HG03521 (cell line): ENCODE measurements around the gene SLC25A5.
"Not testable (repeated sequence)": the region's sequence is repeated elsewhere in the genome, so short reads cannot be mapped to it uniquely, and the experiment has no call there.

Source experiments
- ATAC-seq: cut with Tn5 transposase; IDR thresholded peaks from one replicate; pipeline ENCODE4 v1.9.1; 2021; ENCODE audit warnings: mild to moderate bottlenecking, moderate library complexity; ENCODE audit not compliant: unreplicated experiment

The SLC25A5 gene

GRCh38 chrX:119467842-119468550, at the start of gene SLC25A5:
Gene SLC25A5, plus strand, starts transcription at chrX:119468444. Its CDS starts 72 bp downstream, at chrX:119468516.
- peak; percentile 82 for ATAC-seq

GRCh38 chrX:119419146-119419545, 49.1 kb upstream of the SLC25A5 start:
- no peak for ATAC-seq

DNA sequence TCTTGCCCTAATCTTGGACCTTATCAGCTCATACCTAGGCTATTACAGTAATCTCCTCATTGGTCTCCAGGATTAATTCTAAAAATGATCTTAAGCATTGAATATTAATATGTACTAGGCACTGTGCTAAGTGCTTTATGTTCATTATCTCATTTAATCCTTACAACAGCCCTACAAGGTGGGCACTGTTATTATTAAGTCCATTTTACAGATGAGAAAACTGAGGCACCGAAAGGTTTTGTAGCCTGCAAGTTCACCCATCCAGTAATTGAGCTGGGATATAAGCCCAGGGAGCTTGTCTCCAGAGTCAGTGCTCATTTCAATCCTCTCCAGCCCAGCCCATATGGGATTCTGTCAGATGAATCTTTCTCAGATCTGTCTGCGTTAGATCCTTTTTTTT, 48.3 kb upstream of the SLC25A5 start:
- no peak for ATAC-seq

- no peak for ATAC-seq
Measured at GRCh38 chrX:119421016-119421705, 47.1 kb upstream of the SLC25A5 start.

- ATAC-seq, result no peak
Measured at GRCh38 chrX:119423631-119424030, 44.6 kb upstream of the SLC25A5 start.

DNA sequence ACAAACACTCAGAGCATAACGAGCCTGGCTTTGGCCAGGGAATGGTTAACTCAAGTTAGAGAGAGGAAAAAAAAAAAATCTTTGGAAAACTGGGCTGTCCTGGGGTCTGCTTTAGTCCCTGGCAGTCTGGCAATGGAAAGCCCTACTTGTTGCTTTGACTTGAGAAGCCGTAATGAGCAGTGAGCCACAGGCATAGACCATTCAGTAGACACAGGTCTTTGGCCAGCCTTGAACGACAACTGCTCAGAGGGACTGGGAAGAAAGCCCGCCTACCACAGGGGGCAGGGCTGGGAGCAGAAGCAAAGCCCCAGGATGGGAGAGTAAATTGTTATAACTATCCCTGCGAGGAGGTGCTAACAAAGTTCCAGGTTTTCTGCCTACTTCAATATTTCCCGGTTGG, 43.2 kb upstream of the SLC25A5 start:
- no peak for ATAC-seq

GRCh38 chrX:119427024-119427794, 41.0 kb upstream of the SLC25A5 start:
- peak; percentile 70 for ATAC-seq

GRCh38 chrX:119427795-119428185, 40.5 kb upstream of the SLC25A5 start:
- ATAC-seq, result no peak

GRCh38 chrX:119429471-119429870, 38.8 kb upstream of the SLC25A5 start:
- ATAC-seq, result no peak

DNA sequence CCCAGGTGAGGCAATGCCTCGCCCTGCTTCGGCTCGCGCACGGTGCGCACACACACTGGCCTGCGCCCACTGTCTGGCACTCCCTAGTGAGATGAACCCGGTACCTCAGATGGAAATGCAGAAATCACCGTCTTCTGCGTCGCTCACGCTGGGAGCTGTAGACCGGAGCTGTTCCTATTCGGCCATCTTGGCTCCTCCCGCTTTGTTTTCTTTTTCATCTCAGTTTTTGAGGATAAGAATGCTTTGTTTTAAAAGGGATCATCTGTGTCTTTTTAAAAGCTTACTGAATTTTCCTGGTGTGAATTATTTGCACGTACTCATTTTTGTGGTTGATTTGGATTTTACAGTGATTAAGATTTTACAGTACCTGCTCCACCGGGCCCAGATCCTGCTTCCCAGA, 26.9 kb upstream of the SLC25A5 start:
- ATAC-seq, result not testable (repeated sequence)

- ATAC-seq, result no peak
Measured at GRCh38 chrX:119442286-119442685, 26.0 kb upstream of the SLC25A5 start.

DNA sequence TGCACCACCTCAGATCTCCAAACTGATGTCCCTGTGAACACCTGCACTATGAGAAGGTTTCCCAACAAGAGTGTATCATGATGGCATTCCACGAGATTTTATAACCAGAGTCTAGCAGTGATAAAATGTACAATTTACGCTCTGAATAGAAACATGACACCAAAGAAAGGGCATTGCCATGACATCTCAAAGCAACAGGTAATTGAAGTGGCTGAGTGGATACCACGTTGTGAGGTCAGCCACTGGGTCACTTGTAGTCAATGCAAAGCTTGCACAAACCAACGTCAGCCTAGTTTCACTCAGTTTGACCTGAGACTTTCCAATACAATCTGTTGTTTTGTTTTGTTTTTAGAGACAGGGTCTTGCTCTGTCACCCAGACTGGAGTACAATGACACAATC, 15.0 kb upstream of the SLC25A5 start:
- no peak for ATAC-seq

- no peak for ATAC-seq
Measured at GRCh38 chrX:119455264-119455663, 13.0 kb upstream of the SLC25A5 start.

DNA sequence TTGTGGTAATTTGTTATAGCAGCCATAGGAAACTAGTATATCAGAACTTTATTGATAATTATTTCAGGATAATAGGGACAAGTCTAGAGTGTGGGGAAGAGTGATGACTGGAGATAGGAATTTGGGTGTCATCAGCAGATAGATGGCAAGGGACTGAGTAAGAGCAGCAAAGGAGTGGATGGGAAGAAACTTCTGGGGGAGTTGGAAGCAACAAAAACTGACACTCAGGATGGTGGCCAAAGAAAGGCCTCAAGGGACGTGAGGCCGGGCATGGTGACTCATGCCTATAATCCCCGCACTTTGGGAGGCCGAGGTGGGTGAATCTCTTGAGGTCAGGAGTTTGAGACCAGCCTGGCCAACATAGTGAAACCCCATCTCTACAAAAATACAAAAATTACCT, 9.1 kb upstream of the SLC25A5 start:
- no peak for ATAC-seq

- ATAC-seq, result no peak
Measured at GRCh38 chrX:119465555-119465954, 2.7 kb upstream of the SLC25A5 start.

- no peak for ATAC-seq
Measured at GRCh38 chrX:119466970-119467369, 1.3 kb upstream of the SLC25A5 start.

DNA sequence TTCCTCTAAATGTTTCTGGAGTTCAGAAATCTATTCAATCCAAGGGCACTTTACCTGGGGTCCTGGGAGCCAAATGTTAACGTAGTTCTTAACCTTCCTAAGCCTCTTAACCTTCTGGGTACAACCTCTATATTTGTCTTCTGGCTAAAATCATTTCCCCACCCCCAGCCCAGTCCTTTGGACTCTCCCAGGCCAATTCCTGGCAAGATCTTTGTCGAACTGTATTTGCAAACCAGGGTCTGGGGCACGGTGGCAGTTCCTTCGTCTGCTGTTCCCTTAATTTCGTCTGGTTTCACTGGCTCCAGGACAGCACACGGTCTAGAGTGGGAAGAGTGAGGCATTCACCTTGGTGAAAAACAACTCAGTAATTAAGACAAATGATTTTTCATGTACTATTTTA, 811 bp upstream of the SLC25A5 start:
- no peak for ATAC-seq

GRCh38 chrX:119468551-119469312, 488 bp downstream of the SLC25A5 start:
- peak; percentile 63 for ATAC-seq

DNA sequence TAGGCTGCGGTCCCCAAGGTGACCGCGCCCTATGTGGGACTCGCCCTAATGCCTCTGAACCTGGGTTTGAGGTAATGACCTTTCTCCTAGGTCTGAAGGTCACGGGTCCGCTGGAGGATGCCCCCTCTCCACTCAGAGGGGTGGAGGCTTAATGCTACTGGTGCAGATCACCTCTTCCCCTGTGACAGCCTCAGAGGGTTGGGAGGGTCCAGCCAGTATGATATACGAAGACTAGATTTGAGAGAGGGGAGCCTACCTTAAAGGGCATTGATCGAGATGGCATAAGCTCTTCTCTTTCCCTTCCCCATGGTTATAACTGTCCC, 1.0 kb downstream of the SLC25A5 start:
- ATAC-seq, result no peak

GRCh38 chrX:119474615-119475388, 6.6 kb downstream of the SLC25A5 start:
- ATAC-seq, result no peak
